ENCODE measurements around the gene MFNG.

MFNG gene

DNA sequence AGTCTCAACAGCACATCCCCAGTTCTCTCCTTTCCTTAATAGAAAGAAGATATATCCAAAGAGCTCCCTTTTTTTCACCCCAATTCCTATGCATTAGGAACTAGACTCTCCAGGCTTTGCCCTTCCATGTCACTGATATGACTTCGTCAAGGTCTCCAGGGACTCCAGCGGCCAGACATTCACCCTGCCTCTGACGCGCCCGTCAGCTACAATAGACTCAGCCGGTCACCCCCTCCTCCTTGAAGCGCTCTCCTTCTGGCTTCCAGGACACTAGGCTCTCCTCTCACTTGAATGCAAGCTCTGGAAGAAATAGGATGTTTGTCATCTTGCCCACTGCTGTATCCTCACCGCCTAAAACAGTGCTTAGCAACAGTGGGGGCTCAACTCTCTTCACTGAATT lies 44.0 kb downstream of the MFNG start:
- TF ChIP-seq, protein P1, sequence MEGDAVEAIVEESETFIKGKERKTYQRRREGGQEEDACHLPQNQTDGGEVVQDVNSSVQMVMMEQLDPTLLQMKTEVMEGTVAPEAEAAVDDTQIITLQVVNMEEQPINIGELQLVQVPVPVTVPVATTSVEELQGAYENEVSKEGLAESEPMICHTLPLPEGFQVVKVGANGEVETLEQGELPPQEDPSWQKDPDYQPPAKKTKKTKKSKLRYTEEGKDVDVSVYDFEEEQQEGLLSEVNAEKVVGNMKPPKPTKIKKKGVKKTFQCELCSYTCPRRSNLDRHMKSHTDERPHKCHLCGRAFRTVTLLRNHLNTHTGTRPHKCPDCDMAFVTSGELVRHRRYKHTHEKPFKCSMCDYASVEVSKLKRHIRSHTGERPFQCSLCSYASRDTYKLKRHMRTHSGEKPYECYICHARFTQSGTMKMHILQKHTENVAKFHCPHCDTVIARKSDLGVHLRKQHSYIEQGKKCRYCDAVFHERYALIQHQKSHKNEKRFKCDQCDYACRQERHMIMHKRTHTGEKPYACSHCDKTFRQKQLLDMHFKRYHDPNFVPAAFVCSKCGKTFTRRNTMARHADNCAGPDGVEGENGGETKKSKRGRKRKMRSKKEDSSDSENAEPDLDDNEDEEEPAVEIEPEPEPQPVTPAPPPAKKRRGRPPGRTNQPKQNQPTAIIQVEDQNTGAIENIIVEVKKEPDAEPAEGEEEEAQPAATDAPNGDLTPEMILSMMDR (IDR thresholded peaks at IDR 0.05) = no peak
- H3K36me3 ChIP-seq = no peaks in the 10 kb centered on the region
- H3K4me3 ChIP-seq (ENCODE audit: low read depth in 1 of 2, low read length in 1 of 2) = no peak overlapping the region
- H3K9me3 ChIP-seq = no peaks in the 10 kb centered on the region
- peaks cover 0 to 4% of the 10 kb centered on the region in 2 experiments for H3K4me1 ChIP-seq (ENCODE audit: control insufficient read depth in 1 of 2, insufficient read depth in 1 of 2, low read depth in 1 of 2, low read length in 1 of 2)
- no peak overlapping the region for H3K27ac ChIP-seq
- H3K27me3 ChIP-seq = peaks cover 65% of the 10 kb centered on the region

DNA sequence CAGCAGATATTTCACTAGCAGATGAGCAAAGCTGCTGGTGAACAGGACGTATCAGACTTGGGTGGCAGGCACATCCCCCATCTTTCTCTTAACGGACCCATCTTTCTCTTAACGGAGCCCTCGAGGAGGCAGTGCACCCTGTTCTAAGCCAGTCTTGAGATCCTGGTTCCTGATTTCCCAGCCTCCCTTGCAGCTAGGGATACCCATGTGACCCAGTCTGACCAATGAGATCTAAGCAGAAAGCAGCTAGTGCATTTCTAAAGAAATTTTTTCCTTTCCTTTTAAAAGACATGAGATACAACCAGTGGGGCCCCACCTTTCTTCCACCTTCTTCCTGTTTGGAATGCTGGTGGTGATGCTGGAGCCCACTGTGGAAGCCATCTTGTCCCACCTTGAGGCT lies 45.3 kb downstream of the MFNG start:
- Histone ChIP-seq H3K27me3 (peaks cover 63% of the 10 kb centered on the region), H3K9me3 (no peaks in the 10 kb centered on the region), H3K36me3 (no peaks in the 10 kb centered on the region), H3K4me3 (ENCODE audit: low read depth in 1 of 2, low read length in 1 of 2) (no peak overlapping the region), H3K4me1 (ENCODE audit: control insufficient read depth in 1 of 2, insufficient read depth in 1 of 2, low read depth in 1 of 2, low read length in 1 of 2) (peaks cover 0 to 4% of the 10 kb centered on the region in 2 experiments), H3K27ac (no peak overlapping the region)
- TF ChIP-seq, protein P1 (IDR thresholded peaks at IDR 0.05) = no peak

DNA sequence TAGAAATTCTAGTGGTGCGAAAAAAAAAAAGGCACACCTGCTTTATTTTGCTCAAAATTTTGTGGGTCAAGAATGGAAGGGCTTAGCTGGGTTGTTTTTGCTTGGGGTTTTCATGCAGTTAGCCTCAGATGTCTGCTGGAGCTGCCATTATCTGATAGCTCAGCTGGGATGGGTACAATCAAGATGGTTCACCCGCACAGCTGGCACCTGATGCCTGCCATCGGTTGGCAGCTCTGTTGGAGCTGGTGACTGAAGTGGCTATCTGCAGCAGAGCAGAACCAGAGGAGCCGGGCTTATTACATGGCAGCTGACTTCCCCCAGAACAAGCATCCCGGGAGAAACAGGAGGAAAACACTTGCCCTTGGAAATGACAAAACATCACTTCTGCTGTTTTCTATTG lies 46.8 kb downstream of the MFNG start:
- Histone ChIP-seq H3K4me3 (ENCODE audit: low read depth in 1 of 2, low read length in 1 of 2) (no peak overlapping the region), H3K4me1 (ENCODE audit: control insufficient read depth in 1 of 2, insufficient read depth in 1 of 2, low read depth in 1 of 2, low read length in 1 of 2) (peaks cover 0 to 4% of the 10 kb centered on the region in 2 experiments), H3K9me3 (no peaks in the 10 kb centered on the region), H3K36me3 (no peaks in the 10 kb centered on the region), H3K27me3 (peaks cover 69% of the 10 kb centered on the region), H3K27ac (no peak overlapping the region)
- TF ChIP-seq, protein P1 (IDR thresholded peaks at IDR 0.05) = no peak

DNA sequence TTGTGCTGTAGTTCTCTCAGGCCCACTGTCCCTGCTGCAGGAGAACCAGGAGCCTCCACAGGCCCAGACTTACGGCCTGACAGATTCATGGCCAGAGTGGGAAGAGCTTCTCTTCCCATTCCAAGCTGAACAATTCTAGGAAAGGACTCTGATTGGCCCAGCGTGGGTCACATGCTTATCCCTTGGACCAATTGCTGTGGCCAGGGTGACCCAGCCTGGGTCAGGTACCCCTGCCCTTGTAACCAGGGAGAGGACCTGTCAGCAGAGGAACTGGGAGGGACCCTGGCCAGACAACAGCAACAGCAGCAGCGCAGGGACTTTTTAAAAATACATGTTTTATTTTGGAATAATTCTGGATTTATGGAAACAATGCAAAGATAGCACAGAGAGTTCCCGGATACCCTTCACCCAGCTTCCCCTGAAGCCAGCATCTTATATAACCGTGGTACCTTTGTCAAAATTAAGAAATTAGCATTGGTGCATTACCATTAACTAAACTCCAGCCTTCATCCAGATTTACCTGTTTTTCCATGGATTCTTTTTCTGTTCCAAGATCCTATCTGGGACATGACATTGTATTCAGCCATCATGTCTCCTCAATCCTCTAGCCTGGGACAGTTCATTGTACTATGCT lies 50.1 kb downstream of the MFNG start:
- no peak overlapping the region for H3K27ac ChIP-seq
- H3K4me1 ChIP-seq (ENCODE audit: control insufficient read depth in 1 of 2, insufficient read depth in 1 of 2, low read depth in 1 of 2, low read length in 1 of 2) = no peaks in the 10 kb centered on the region
- no peaks in the 10 kb centered on the region for H3K9me3 ChIP-seq
- H3K27me3 ChIP-seq = peaks cover 80% of the 10 kb centered on the region
- H3K36me3 ChIP-seq = no peaks in the 10 kb centered on the region
- TF ChIP-seq, protein P1 (IDR thresholded peaks at IDR 0.05) = no peak
- no peak overlapping the region for H3K4me3 ChIP-seq (ENCODE audit: low read depth in 1 of 2, low read length in 1 of 2)

DNA sequence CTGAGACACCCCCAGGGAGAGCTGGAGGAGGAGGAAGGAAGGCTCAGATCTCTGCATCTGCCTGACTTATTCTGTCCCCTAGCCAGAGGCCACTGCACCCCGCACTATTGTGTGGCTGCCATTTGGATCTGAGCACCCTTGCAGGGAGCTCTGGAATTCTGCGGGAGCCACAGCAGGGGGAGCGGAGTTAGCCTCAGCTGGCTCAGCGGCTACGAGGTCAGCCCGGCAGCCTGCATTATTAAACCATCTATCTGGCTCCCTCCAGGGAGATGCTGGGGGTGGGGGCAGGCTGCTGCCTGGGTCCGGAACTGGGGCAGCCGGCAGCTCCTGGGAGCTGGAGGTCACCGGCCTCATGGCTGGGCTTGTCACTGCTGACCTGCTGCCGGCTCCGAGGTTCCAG lies 52.4 kb downstream of the MFNG start:
- Histone ChIP-seq H3K4me1 (ENCODE audit: control insufficient read depth in 1 of 2, insufficient read depth in 1 of 2, low read depth in 1 of 2, low read length in 1 of 2) (peaks cover 0 to 5% of the 10 kb centered on the region in 2 experiments), H3K9me3 (no peaks in the 10 kb centered on the region), H3K4me3 (ENCODE audit: low read depth in 1 of 2, low read length in 1 of 2) (no peak overlapping the region), H3K27me3 (peaks cover 80% of the 10 kb centered on the region), H3K36me3 (no peaks in the 10 kb centered on the region), H3K27ac (no peak overlapping the region)
- TF ChIP-seq, protein P1 (IDR thresholded peaks at IDR 0.05) = no peak
